H1 (cell line): ENCODE measurements around the gene CCDC106.

Source experiments
- EZH2 ChIP-seq: fragments of 200-600 bp; sonication (generic); IDR thresholded peaks from 2 replicates; pipeline ENCODE4 v1.7.1; 2012; ENCODE audit warnings: low read depth, mild to moderate bottlenecking, moderate library complexity, low read length, inconsistent platforms; ENCODE audit not compliant: severe bottlenecking
- POLR2A ChIP-seq, 2 experiments: IDR thresholded peaks; 1 replicate in 1 of 2; 2 replicates in 1 of 2; pipeline ENCODE4 v1.6.1; 2011; ENCODE audit warnings: low read depth in 2 of 2, low read length in 2 of 2, mild to moderate bottlenecking in 2 of 2; ENCODE audit errors: control extremely low read depth in 1 of 2
- TF ChIP-seq, protein P1 (sequence below), 3 experiments: IDR thresholded peaks; 1 replicate in 2 of 3; 2 replicates in 1 of 3; pipeline versions ENCODE4 v1.5.1 to v1.6.1; 2011; ENCODE audit warnings: low read length in 3 of 3, mild to moderate bottlenecking in 3 of 3, inconsistent platforms in 2 of 3, low read depth in 1 of 3, moderate library complexity in 1 of 3; ENCODE audit not compliant: insufficient read depth in 1 of 3; ENCODE audit errors: control extremely low read depth in 1 of 3
- TF ChIP-seq, protein P2 (sequence below): IDR thresholded peaks from 2 replicates; pipeline ENCODE4 v1.6.1; 2011; ENCODE audit warnings: low read depth, mild to moderate bottlenecking, low read length; ENCODE audit not compliant: insufficient read depth

DNA sequence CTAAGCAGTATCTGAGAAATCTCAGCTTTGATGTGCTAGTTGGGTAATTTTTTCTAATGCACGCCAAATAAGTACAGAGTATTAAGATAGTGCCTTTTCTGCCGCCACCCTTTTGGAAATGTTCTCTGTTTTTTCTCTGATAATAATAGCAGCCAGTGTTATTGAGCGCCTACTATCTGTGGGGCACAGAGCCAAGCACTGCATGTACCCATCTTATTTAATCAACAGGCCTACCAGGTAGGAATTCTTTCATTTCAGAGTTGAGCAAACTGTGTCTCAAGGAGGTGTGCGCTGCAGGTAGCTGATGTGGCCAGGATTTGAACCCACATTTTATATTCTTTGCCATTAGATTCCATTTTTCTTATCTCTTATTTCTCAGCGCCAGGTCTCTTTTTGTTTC, 28.4 kb downstream of the CCDC106 start:
- TF ChIP-seq POLR2A (IDR thresholded peaks at IDR 0.05; ENCODE audit: control extremely low read depth in 1 of 2, low read depth in 2 of 2, low read length in 2 of 2), result no peak
- TF ChIP-seq, protein P1, sequence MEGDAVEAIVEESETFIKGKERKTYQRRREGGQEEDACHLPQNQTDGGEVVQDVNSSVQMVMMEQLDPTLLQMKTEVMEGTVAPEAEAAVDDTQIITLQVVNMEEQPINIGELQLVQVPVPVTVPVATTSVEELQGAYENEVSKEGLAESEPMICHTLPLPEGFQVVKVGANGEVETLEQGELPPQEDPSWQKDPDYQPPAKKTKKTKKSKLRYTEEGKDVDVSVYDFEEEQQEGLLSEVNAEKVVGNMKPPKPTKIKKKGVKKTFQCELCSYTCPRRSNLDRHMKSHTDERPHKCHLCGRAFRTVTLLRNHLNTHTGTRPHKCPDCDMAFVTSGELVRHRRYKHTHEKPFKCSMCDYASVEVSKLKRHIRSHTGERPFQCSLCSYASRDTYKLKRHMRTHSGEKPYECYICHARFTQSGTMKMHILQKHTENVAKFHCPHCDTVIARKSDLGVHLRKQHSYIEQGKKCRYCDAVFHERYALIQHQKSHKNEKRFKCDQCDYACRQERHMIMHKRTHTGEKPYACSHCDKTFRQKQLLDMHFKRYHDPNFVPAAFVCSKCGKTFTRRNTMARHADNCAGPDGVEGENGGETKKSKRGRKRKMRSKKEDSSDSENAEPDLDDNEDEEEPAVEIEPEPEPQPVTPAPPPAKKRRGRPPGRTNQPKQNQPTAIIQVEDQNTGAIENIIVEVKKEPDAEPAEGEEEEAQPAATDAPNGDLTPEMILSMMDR (IDR thresholded peaks at IDR 0.05; ENCODE audit: control extremely low read depth in 1 of 3, insufficient read depth in 1 of 3, low read depth in 1 of 3, low read length in 3 of 3), result no peak
- no peak for TF ChIP-seq EZH2
- TF ChIP-seq, protein P2, sequence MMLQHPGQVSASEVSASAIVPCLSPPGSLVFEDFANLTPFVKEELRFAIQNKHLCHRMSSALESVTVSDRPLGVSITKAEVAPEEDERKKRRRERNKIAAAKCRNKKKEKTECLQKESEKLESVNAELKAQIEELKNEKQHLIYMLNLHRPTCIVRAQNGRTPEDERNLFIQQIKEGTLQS, result no peak
